ENCODE results near the gene NDNF.

DNA sequence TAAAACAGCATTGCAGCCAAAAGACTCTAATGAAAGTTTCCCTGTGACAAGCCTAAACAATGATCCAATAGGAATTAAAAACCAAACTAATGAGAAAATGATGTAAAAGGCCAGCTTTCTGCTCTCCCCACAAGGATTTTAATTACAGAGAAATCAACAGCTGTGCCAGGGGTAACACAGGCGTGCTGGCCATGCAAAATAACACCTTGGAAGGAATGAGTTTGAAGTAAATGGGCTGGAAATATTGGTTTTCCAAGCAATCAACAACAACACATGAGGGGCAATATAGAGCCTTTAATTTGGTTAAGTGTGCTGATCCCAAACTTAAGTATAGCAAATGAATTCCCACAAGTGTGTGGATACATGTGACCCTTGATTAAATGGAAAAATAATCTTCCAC lies 56.9 kb downstream of the NDNF start:
- TF ChIP-seq, protein P1, sequence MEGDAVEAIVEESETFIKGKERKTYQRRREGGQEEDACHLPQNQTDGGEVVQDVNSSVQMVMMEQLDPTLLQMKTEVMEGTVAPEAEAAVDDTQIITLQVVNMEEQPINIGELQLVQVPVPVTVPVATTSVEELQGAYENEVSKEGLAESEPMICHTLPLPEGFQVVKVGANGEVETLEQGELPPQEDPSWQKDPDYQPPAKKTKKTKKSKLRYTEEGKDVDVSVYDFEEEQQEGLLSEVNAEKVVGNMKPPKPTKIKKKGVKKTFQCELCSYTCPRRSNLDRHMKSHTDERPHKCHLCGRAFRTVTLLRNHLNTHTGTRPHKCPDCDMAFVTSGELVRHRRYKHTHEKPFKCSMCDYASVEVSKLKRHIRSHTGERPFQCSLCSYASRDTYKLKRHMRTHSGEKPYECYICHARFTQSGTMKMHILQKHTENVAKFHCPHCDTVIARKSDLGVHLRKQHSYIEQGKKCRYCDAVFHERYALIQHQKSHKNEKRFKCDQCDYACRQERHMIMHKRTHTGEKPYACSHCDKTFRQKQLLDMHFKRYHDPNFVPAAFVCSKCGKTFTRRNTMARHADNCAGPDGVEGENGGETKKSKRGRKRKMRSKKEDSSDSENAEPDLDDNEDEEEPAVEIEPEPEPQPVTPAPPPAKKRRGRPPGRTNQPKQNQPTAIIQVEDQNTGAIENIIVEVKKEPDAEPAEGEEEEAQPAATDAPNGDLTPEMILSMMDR (IDR thresholded peaks at IDR 0.05 in 2 of 3, conservative IDR thresholded peaks at IDR 0.05 in 1 of 3; ENCODE audit: insufficient read depth in 2 of 3, low read depth in 1 of 3, low read length in 3 of 3): no peak
- TF ChIP-seq RAD21 (CRISPR knock-in tag; conservative IDR thresholded peaks at IDR 0.05 in 1 of 2, IDR thresholded peaks at IDR 0.05 in 1 of 2): no peak

All from K562 (cell line).